SK-MEL-5 (cell line): Measurements from ENCODE around the gene HSBP1L1. TPM values are rescaled to one million over a fixed set of nuclear protein-coding genes. Genes with fewer than 3 reads are reported as not detected.

Source experiments
- DNase-seq: peaks from one replicate; pipeline ENCODE4 v3.0.0-alpha.2; 2016; ENCODE audit warnings: low read depth, low spot score
- in situ Hi-C: cut with HindIII; loops from 2 replicates; pipeline ENCODE4 v1.10.0; 2016; ENCODE audit warnings: low sequenced_read_pairs, high pct_unique_total_duplicates, low pct_unique_long_range_greater_than_20kb
- total RNA-seq: library from RNA; depleted of rRNA; stranded (reverse); fragments of >200 nt; shearing (Covaris generic); gene quantifications from 2 replicates; pipeline ENCODE4 v1.2.3, GENCODE V29; 2014

Gene HSBP1L1
- total RNA-seq, 1 experiment from 2014 or later: 23.4 TPM

DNA sequence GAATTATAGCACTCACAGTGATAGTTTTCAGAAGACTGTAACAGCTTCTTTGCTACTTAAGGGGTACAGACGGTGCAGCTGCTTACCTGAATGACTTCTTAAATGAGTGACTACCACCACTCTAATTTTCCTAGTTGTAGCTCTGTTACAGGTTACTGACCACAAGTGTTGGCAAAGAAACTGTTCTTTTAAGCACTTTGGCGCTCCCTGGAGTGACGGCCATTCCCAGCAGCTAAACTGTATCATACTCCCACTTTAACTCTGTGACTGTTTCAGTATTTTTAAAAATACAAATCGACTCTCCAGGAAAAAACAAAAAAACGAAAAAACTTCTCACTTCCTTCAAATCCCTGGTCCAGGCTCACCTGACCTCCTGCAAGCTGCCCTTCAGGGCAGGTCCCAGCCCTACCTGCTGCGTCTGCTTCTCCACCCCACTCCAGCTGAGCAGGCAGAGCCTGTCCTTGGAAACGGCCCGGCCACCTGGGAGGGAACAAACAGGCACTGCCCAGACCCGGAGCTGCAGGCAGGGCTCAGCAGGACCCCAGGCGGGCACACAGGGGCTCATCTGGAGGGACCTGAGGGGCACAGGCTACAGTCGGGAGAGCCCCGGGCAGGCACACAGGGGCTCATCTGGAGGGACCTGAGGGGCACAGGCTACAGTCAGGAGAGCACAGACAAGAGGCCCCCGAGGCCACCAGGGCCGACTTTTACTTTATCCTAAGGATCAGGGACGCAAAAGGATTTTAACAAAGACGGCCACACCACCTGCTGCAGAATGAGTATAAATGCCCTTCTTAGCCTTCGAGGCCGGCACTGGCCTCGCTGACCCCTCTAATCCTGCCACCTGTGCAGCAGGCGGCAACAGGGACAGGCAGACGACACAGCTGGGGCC lies 37.5 kb upstream of the HSBP1L1 start:
- in situ Hi-C loops: no loop called here
- no peak for DNase-seq

- in situ Hi-C loops: no loop called here
- no peak for DNase-seq
Measured at GRCh38 chr18:79927607-79928562, 36.6 kb upstream of the HSBP1L1 start.

- no peak for DNase-seq
- in situ Hi-C loops: no loop called here
Measured at GRCh38 chr18:79928563-79928960, 35.9 kb upstream of the HSBP1L1 start.

DNA sequence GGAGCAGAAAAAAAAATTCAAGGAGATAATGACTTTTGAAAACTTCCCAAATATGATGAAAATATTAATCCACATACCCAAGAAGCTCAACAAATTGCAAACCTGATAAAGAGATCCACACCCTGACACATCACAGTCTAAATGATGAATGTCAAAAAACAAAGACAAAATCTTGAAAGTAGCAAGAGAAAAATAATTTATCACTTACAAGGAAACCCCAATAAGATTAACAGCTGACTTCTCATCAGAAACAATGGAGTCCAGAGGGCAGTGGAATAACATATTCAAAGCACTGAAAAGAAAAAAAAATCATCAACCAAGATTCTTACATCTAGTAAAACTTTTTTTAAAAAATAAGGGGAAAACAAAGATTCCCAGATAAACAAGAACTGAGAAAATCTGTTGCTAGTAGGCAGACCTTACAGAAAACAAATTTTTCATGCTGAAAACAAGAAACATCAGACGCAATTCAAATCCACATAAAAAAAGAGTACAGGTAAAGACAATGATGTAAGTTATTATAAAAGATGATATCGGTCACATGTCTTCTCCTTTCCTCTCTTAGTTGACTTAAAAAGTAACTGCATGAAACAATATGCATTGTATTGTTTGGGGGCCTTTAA lies 34.3 kb upstream of the HSBP1L1 start:
- in situ Hi-C loops: no loop called here
- no peak for DNase-seq

DNA sequence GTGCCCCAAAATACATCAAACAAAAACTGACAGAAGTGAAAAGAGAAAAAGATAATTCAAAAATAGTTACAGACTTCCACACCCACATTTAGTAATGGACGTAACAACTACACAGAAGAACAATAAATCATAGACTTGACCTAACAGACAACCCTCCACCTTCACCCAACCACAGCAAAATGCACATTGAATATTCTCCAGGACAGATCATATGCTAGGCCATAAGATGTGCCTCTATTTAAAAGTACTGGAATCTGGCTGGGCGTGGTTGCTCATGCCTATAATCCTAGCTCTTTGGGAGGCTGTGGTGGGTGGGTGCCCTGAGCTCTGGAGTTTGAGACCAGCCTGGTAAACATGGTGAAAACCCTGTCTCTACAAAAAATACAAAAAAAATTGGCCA lies 33.0 kb upstream of the HSBP1L1 start:
- in situ Hi-C loops: no loop called here
- DNase-seq: no peak

DNA sequence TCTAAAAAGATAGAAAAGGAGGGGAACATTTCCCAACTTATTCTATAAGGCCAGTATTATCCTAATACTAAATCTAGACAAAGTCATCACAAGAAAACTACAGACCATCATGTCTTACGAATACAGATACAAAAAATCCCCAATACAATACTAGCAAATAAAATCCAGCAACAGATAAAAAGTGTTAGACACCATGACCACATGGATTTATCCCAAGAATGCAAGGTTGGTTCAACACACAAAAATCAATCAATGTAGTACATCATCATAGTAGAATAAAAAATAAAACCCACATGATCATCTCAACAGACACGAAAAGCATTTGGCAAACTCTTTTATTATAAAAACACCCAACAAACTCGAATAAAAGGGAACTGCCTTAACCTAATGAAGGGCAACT lies 31.5 kb upstream of the HSBP1L1 start:
- DNase-seq: no peak
- in situ Hi-C loops: no loop called here

- in situ Hi-C loops: no loop called here
- DNase-seq: no peak
Measured at GRCh38 chr18:79933765-79934164, 30.7 kb upstream of the HSBP1L1 start.

GRCh38 chr18:79934311-79935097 lies 29.9 kb upstream of the HSBP1L1 start:
- no peak for DNase-seq
- in situ Hi-C loops: no loop called here

DNA sequence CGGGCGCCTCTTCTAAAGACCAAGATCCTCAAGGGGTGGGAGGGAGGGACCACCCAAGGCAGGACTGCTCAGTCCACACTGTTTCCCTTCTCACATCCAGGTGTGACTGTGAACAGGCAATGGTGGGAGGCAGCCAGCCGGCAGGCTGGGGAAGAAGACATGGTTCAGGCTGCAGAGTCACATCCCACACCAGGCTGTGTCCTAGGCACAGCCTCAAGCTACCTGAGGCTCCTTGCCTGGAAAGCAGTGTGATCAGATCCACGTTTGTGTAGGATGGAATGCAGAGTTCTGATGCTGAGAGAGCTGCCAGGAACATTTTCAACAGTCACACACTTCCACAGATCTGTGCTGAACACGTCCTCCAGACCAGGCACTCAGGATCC lies 29.4 kb upstream of the HSBP1L1 start:
- in situ Hi-C loops: no loop called here

GRCh38 chr18:79935499-79935898 lies 28.9 kb upstream of the HSBP1L1 start:
- in situ Hi-C loops: no loop called here
- DNase-seq: no peak

More for the DNA sequence above, 29.4 kb upstream of the HSBP1L1 start:
- no peak for DNase-seq

- in situ Hi-C loops: no loop called here
- DNase-seq: no peak
Measured at GRCh38 chr18:79935925-79936324, 28.5 kb upstream of the HSBP1L1 start.

GRCh38 chr18:79936641-79937040 lies 27.8 kb upstream of the HSBP1L1 start:
- no peak for DNase-seq
- in situ Hi-C loops: no loop called here

DNA sequence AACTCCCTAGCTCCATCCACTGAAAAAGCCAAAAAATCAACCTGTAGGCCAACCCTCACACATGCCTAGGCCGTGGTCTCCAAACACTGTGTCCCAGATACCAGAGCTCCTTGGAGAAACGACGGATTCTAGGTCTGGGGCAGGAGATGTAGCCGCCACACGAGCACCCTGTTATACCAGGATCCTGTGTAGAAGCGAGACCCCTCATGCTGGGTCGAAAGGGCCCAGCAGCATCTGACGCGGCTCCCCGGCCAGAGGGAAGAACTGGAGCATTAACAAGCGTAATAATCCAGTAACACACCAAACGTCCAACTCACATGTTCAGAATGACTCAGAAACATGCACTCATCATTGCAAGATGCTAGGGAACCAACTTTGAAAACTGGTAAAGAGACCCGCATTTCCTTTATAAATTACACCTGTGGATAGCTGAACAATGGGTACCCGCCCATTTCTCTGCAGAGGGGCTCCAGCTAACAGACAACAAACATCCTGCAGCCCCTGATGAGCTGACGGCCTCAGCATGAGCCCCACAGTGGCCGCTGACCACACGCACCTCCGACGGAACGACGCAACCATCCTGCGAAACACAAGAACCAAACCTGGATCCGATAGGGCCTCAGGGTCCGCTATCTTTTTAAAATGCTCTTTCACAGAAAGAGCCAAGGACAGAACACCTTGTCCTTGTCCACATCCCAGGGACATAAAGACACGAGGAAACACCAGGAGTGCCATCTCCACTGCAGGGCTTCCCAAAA lies 27.2 kb upstream of the HSBP1L1 start:
- no peak for DNase-seq
- in situ Hi-C loops: no loop called here

GRCh38 chr18:79938196-79938595 lies 26.2 kb upstream of the HSBP1L1 start:
- DNase-seq: no peak
- in situ Hi-C loops: no loop called here

GRCh38 chr18:79939096-79939495 lies 25.3 kb upstream of the HSBP1L1 start:
- in situ Hi-C loops: no loop called here
- DNase-seq: no peak

DNA sequence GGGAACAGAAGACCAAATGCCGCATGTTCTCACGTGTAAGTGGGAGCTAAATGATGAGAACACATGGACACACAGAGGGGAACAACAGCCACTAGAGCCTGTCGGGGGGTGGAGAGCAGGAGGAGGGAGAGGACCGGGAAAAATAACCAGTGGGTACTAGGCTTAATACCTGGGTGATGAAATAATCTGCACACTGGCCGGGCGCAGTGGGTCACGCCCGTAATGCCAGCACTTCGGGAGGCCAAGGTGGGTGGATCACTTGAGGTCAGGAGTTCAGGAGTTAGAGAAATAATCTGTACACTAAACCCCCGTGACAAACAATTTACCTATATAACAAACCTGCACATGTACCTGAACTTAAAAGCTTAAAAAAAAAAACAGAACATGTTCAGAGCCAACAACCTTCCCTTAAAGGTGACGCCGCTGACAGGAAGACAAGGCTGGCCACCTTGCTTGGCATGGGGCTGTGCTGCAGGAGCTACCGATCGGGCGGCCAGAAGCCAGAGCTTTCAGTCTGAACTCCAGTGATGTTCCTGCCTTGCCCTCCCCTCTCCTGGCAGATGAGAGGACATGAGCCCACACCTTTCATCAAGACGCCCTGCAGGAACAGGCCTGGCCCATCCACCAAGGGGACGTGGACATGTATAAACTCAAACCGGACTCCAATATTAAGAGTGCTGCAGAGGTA lies 24.2 kb upstream of the HSBP1L1 start:
- no peak for DNase-seq
- in situ Hi-C loops: no loop called here
